ENCODE measurements around the gene ATP10B.

GRCh38 chr5:160514866-160515265 lies 337.1 kb downstream of the ATP10B start:
- no peak for TF ChIP-seq EZH2 (IDR thresholded peaks at IDR 0.05; ENCODE audit: borderline replicate concordance, insufficient read depth, low read length, poor library complexity, severe bottlenecking)
- no peak for TF ChIP-seq CTCF (IDR thresholded peaks at IDR 0.05; ENCODE audit: poor library complexity, severe bottlenecking)
- TF ChIP-seq POLR2AphosphoS5 (IDR thresholded peaks at IDR 0.05): no peak
- TF ChIP-seq EP300 (conservative IDR thresholded peaks at IDR 0.05; ENCODE audit: poor library complexity, severe bottlenecking): no peak
- no peak for TF ChIP-seq TAF1 (IDR thresholded peaks at IDR 0.05; ENCODE audit: low read depth)
- no peak for TF ChIP-seq SMC3 (conservative IDR thresholded peaks at IDR 0.05; ENCODE audit: poor library complexity)
- TF ChIP-seq MXI1 (conservative IDR thresholded peaks at IDR 0.05; ENCODE audit: poor library complexity, severe bottlenecking): no peak

All from neural cell (in vitro differentiated cells).